Measurements from ENCODE around the gene MSMB. TPM values are rescaled to one million over a fixed set of nuclear protein-coding genes. Genes with fewer than 3 reads are reported as not detected.
"Not testable (repeated sequence)": the region's sequence is repeated elsewhere in the genome, so short reads cannot be mapped to it uniquely, and the experiment has no call there.

The MSMB gene
- total RNA-seq, result 4.8 TPM

GRCh38 chr10:46046261-46046660 lies at the start of gene MSMB:
TSS of gene MSMB (minus strand) at chr10:46046269. CDS start at chr10:46046237, 32 bp downstream.
- DNase-seq, result no peak

GRCh38 chr10:46094931-46095750 lies 49.1 kb upstream of the MSMB start:
- no peak for DNase-seq

GRCh38 chr10:46094197-46094500 lies 48.1 kb upstream of the MSMB start:
- no peak for DNase-seq

GRCh38 chr10:46093316-46094196 lies 47.5 kb upstream of the MSMB start:
- DNase-seq, result not testable (repeated sequence)

GRCh38 chr10:46092524-46093081 lies 46.5 kb upstream of the MSMB start:
- DNase-seq, result no peak

GRCh38 chr10:46091828-46092523 lies 45.9 kb upstream of the MSMB start:
- no peak for DNase-seq

- DNase-seq, result no peak
Measured at GRCh38 chr10:46091080-46091827, 45.2 kb upstream of the MSMB start.

- DNase-seq, result no peak
Measured at GRCh38 chr10:46090258-46090812, 44.3 kb upstream of the MSMB start.

GRCh38 chr10:46087381-46087780 lies 41.3 kb upstream of the MSMB start:
- not testable (repeated sequence) for DNase-seq

- no peak for DNase-seq
Measured at GRCh38 chr10:46084321-46085165, 38.5 kb upstream of the MSMB start.

GRCh38 chr10:46080886-46081285 lies 34.8 kb upstream of the MSMB start:
- DNase-seq, result no peak

GRCh38 chr10:46079831-46080585 lies 33.9 kb upstream of the MSMB start:
- DNase-seq, result no peak

GRCh38 chr10:46077731-46078413 lies 31.8 kb upstream of the MSMB start:
- DNase-seq, result no peak

- no peak for DNase-seq
Measured at GRCh38 chr10:46077141-46077554, 31.1 kb upstream of the MSMB start.

- no peak for DNase-seq
Measured at GRCh38 chr10:46075869-46076268, 29.8 kb upstream of the MSMB start.

GRCh38 chr10:46074196-46074946 lies 28.3 kb upstream of the MSMB start:
- no peak for DNase-seq

- no peak for DNase-seq
Measured at GRCh38 chr10:46073564-46073963, 27.5 kb upstream of the MSMB start.

- DNase-seq, result no peak
Measured at GRCh38 chr10:46070749-46071148, 24.7 kb upstream of the MSMB start.
